ENCODE data around the gene ZBED2.

Gene ZBED2

GRCh38 chr3:111601810-111602209 is 6.7 kb upstream of the ZBED2 start:
- no peak for DNase-seq

GRCh38 chr3:111598552-111598951 is 3.4 kb upstream of the ZBED2 start:
- no peak for DNase-seq

- no peak for DNase-seq
These were observed 3.0 kb upstream of the ZBED2 start for GRCh38 chr3:111598139-111598538.

- DNase-seq = no peak
These were observed 1.2 kb upstream of the ZBED2 start for GRCh38 chr3:111596328-111596727.

GRCh38 chr3:111594781-111595180 is 365 bp downstream of the ZBED2 start:
- DNase-seq = no peak

- no peak for DNase-seq
These were observed 941 bp downstream of the ZBED2 start for GRCh38 chr3:111594205-111594604.

GRCh38 chr3:111593666-111594065 is 1.5 kb downstream of the ZBED2 start:
- no peak for DNase-seq

- DNase-seq = no peak
These were observed 2.2 kb downstream of the ZBED2 start for GRCh38 chr3:111592936-111593335.

- DNase-seq = no peak
These were observed 3.0 kb downstream of the ZBED2 start for GRCh38 chr3:111592143-111592542.

GRCh38 chr3:111591555-111591954 is 3.6 kb downstream of the ZBED2 start:
- DNase-seq = no peak

GRCh38 chr3:111590143-111590491 is 5.0 kb downstream of the ZBED2 start:
- no peak for DNase-seq

GRCh38 chr3:111589303-111590142 is 5.6 kb downstream of the ZBED2 start:
- DNase-seq = no peak

GRCh38 chr3:111588527-111588926 is 6.6 kb downstream of the ZBED2 start:
- DNase-seq = no peak

GRCh38 chr3:111585217-111585616 is 9.9 kb downstream of the ZBED2 start:
- no peak for DNase-seq

GRCh38 chr3:111584744-111585143 is 10.4 kb downstream of the ZBED2 start:
- no peak for DNase-seq

- no peak for DNase-seq
These were observed 13.0 kb downstream of the ZBED2 start for GRCh38 chr3:111582120-111582474.

GRCh38 chr3:111581403-111582119 is 13.6 kb downstream of the ZBED2 start:
- no peak for DNase-seq

- DNase-seq = no peak
These were observed 15.7 kb downstream of the ZBED2 start for GRCh38 chr3:111579495-111579894.

- no peak for DNase-seq
These were observed 16.3 kb downstream of the ZBED2 start for GRCh38 chr3:111578867-111579266.

- DNase-seq = peak; percentile 6
These were observed 17.1 kb downstream of the ZBED2 start for GRCh38 chr3:111577798-111578685.

- no peak for DNase-seq
These were observed 18.0 kb downstream of the ZBED2 start for GRCh38 chr3:111577113-111577512.

- DNase-seq = no peak
These were observed 23.2 kb downstream of the ZBED2 start for GRCh38 chr3:111571907-111572460.

- no peak for DNase-seq
These were observed 23.9 kb downstream of the ZBED2 start for GRCh38 chr3:111571282-111571681.
